SIG-M5 (cell line): ENCODE measurements around the gene DOP1B.
A peak's percentile ranks its signal among the peaks of the same experiment; 100 is the strongest.
"Not testable (repeated sequence)": the region's sequence is repeated elsewhere in the genome, so short reads cannot be mapped to it uniquely, and the experiment has no call there.

Experiments
- DNase-seq: peaks from one replicate; lab custom pipeline; 2025; lab: John Stamatoyannopoulos, UW

Gene DOP1B

DNA sequence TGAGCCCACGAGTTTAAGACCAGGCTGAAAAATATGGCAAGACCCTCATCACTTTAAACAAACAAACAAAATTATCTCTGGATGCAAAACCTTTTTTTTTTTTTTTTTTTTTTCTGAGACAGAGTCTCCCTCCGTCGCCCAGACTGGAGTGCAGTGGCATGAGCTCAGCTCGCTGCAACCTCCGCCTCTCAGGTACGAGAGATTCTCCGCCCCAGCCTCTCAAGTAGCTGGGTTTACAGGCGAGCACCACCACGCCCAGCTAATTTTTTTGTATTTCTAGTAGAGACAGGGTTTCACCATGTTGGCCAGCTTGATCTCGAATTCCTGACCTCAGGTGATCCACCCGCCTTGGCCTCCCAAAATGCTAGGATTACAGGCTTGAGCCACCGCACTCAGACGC is 16.8 kb upstream of the DOP1B start:
- DNase-seq = not testable (repeated sequence)

DNA sequence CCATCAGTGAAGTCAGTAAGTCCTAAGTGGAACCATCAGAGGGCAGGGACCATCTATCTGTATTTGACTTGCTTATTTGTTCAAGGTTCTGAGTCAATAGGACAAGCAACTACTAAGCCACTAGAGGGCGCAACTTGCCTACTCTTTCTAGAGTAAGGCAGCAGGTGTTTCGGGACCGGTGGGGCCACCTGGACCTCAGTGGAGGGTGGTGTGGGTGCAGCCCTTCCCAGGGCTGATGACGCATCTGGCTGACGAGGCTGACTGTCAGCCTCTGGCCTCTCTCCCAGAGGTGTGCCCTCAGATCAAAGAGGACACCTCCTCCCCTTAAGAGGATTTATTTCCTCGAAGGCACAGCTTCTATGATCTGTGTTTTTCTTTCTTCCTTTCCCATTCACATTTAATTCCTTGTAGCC is 15.1 kb upstream of the DOP1B start:
- peak; percentile 81 for DNase-seq

DNA sequence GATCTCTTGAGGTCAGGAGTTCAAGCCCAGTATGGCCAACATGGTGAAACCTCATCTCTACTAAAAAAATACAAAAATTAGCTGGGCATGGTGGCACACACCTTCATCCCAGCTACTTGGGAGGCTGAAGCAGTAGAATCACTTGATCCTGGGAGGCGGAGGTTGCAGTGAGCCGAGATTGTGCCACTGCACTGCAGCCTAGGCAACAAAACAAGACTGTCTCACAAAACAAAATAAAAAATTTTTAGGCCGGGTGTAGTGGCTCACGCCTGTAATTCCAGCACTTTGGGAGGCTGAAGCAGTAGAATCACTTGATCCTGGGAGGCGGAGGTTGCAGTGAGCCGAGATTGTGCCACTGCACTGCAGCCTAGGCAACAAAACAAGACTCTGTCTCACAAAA is 12.4 kb upstream of the DOP1B start:
- not testable (repeated sequence) for DNase-seq

DNA sequence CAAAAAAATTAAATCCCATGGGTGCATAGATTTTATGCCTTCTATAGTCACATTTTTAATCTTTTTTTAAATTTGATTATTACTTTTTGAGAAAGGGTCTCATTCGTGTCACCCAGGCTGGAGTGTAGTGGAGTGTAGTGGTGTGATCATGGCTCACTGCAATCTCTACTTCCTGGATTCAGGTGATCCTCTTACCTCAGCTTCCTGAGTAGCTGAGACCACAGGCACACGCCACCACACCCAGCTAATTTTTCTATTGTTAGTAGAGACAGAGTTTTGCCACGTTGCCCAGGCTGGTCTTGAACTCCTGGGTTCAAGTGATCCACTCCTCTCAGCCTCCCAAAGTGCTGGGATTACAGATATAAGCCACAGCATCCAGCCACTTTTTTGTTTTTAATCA is 11.4 kb upstream of the DOP1B start:
- no peak for DNase-seq

DNA sequence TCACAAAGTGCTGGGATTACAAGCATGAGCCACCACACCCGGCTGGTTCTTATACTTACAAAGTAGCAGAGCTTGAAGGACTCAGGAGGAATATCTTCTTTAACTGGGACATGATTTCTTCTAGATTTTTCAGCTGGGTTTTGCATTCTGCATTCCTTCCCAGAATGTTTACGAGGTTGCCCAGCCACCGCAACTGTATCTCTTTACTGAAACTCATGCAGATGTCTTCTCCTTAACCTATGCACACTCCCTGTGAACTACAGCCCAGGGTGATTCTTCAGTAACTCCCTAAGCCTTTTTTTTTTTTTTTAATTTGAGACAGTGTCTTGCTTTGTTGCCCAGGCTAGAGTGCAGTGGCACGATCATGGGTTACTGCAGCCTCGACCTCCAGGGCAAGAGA is 8.7 kb upstream of the DOP1B start:
- no peak for DNase-seq

DNA sequence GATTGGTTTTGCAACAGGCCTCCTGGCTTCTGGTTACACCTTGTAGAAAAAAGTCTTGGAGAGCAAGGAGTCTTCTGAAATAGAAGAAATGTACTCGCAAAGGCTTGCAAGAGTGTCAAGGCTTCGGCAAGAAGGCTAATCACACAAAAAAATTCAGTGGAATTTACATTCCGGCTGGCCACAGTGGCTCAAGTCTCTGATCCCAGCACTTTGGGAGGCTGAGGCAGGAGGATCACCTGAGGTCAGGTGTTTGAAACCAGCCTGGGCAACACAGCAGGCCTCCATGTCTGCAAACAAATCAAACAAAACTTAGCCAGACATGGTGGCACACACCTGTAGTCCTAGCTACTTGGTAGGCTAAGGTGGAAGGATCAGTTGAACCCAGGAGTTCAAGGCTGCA is 7.7 kb upstream of the DOP1B start:
- DNase-seq = no peak

DNA sequence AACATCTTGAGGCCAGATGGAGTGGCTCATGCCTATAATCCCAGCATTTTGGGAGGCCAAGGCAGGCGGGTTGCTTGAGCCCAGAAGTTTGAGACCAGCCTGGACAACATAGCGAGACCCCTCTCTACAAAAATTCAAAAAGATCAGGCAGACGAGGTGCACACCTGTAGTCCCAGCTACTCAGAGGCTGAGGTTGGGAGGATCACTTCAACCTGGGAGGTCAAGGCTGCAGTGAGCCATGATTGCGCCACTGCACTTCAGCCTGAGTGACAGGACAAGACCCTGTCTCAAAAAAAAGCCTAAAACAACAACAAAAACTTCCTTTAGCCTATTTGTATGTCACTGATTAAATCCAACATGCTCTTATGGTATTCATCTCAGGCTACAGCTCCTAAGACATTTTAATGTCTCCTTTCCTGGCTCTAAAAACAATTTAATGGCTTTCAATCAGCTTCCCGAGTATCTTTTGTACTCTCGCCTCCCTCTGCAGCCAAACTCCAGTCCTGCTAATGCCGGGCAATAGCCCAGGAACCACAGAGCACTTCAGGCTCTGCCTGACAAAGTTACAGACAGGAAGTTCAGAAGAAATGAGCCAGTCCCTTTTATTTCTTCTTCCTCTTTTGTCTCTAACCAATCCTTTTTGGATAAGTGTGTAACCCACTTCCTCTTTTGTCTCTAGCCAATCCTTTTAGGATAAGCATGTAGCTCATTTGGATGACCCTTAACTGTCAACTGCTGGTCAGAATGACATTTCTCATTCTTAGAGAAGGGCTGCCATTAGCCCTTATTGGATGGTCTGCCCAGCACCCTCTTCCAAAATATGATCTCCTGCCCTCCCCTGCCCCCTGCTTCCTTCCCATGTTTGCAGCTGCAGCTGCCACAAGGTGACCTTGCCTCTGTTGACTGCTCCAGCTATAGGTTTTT is 6.6 kb upstream of the DOP1B start:
- DNase-seq = peak; percentile 94

DNA sequence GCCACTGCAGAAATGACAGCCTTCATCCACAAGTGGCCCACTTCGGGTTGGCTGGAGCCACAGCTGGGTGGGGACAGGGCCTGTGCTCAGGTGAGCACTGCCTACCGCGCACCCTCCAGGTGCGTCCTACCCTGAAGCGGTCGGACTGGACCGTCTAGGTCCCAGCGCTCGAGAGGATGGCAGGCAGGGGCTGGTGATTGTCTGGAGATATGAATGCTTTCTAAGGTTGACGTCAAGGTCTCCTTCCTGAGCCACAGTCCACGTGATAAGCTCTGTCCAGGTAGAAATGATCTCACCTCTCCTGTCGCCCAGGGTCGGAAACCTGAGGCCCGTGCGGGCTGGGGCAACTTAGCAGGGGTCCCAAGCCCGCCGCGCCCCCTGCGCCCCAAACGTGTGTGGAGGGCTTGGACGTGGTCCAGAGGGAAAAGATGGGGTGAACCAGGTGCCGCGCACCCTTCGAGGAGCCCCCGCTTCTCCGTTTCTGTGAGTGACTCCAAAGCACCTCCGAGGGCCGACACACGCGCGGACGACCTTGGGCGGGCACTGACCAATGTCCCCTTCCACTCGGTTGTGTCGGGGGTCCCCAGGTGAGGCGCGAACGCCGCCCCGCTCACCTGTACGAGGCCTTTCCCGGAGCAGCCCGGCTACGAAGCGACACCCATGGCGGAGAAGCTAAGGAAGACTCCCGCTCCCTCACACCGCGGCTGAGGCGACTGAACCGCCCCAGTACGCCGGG is 853 bp upstream of the DOP1B start:
- no peak for DNase-seq

DNA sequence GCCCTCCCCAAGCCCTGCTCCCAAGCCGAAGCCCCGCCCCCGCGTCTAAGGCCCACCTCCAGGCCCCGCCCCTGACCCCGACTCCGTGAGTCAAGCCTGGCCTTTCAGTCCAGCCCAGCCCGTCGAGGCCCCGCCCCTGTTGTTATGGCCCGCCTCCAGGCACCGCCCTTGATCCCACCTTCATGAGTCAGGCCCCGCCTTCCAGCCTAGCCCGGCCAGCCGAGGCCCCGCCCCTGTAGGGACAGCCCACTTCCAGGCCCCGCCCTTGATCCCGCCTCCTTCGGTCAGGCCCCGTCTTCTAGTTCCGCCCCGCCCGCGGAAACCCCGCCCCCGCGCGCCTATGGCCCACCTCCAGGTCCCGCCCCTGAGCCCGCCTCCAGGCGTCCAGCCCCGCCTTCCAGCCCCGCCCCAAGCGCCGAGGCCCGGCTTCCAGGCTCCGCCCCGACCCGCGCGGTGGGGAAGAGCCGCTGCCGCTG is 247 bp upstream of the DOP1B start:
- DNase-seq = peak; percentile 75

DNA sequence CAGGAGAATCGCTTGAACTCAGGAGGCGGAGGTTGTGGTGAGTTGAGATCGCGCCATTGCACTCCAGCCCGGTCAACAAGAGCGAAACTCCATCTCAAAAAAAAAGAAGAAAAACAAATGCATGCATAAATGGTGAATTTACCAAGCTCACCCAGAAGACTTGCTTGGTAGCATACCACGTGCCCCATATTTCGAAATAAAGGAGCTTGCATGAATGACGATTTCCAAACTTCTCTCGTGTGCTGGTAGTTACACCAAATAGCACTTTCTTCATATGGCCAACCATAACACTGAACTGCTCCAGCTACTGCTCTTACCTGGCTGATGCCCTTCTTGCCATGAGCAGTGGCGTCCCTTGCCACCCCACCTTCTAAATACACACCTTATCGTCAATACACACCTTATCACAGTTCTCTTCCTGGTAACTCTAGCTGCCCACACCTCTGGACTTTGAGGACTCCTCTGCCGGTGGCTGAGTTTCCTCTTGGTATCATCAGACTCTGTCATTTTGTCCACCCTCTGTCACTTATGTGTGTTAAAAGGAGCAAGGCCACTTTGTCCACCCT is 2.8 kb downstream of the DOP1B start:
- peak; percentile 57 for DNase-seq

DNA sequence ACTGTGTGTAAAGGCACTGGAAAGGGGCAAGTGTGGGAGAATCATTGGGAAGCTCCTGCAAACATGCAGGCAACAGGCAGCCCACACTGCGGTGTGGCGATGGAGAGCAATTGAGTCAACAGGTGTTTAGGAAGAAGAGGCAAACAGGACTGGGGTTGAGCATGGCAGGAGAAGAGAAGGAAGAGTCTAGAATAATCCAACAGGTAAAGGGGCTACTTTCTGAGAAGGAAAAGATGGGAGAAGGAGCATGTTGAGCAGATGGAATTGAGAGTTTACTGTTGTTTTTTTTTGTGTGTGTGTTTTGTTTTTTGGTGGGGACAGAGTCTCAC is 4.2 kb downstream of the DOP1B start:
- no peak for DNase-seq

DNA sequence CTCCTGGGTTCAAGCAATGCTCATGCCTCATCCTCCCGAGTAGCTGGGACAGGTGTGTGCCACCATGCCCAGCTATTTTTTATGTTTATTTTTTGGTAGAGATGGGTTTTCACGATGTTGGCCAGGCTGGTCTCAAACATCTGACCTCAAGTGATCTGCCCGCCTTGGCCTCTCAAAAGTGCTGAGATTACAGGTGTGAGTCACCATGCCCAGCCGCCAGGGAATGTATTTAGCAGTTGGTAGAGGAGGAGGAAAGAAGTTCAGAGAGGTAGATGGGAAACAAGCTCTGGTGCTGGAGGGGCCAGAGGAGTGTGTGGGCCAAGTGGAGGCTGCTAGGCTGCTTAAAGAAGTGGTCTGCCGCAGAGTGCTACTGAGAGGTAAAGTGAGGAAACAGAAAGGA is 6.0 kb downstream of the DOP1B start:
- DNase-seq = no peak

DNA sequence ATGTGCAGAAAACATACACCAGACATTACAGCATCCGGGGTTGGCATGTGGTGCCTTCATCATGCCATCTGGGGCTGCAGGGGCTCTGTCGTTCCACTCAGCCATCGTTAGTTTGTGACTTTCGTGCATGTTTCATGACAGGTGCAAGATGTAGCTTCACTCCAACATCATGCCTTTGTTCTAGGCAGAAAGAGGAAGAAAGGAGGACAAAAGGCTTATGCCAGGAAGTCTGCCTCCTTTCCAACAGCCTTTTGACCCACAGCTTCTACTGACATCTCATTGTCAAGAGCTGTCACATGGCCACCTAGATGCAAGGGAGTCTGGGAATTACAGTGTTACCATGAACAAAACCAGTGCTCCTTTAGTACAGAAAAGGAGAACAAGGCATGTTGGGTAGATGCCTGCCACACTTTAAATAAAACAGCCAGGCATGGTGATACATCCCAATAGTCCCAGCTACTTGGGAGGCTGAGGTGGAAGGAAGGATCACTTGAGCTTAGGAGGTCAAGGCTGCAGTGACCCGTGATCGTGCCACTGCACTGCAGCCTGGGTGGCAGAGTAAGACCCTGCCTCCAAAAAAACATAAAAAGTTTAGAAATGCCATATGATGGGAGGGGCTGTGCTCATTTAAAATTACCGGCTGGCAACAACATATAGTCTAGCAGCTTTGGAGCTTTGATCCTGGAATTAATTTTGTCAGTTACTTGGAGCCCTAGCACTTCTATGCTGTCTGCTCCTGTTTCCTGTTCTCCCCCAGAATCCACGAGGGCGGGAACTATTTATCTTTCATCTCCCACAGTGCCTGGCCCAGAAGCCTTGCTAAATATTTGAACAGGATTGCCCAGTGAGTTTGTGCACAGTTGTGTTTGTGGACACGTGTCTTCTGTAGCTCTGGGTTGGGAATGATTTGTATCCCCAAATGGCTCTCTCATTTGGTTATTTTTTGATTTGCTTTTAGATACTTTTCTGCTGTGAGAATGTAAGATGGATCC is 7.4 kb downstream of the DOP1B start:
- no peak for DNase-seq

DNA sequence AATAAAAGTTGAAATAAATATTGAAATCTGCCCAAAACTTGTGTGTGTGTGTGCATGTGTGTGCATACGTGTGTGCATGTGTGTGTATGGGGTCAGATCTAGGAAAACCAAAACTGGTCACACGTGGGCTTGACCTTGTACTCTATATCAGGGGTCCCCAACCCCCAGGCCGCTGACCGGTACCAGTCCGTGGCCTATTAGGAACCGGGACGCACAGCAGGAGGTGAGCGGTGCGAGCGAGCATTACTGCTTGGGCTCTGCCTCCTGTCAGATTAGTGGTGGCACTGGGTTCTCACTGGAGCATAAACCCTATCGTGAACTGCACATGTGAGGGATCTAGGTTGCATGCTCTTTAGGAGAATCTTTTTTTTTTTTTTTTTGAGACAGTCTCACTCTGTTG is 8.7 kb downstream of the DOP1B start:
- no peak for DNase-seq

DNA sequence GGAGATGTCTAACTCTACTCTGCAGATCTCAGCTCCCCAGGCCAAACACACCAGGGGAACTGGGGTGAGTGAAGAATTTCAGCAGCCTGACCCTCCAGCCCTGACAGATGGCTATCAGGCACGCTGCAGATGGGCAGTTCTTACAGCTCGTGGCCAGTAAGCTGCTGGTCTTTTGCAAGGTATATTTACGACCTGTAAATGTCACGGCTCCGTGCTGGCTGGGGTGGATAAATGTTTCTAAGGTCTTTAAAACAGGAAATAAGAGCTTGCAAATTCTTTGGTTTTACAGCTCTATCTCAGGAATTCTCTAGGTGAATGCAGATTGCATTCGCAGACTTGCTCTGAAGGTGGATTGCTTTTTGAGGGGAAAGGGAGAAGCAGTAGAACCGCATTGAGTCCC is 10.1 kb downstream of the DOP1B start:
- DNase-seq = no peak

DNA sequence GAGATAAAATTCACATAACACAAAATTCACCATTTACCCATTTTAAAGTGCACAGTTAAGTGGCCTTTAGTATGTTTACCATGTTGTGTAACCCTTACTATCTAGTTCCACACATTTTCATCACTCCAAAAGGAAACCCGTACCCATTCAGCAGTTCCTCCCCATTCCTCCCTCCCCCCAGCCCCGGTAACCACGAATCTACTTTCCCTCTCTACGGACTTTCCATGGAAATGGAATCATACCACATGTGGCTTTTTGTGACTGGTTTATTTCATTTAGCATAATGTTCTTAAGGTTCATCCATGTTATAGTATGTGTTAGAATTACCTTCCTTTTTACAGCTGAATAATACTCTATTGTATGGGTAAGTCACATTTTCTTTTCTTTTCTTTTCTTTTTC is 10.9 kb downstream of the DOP1B start:
- DNase-seq = no peak

DNA sequence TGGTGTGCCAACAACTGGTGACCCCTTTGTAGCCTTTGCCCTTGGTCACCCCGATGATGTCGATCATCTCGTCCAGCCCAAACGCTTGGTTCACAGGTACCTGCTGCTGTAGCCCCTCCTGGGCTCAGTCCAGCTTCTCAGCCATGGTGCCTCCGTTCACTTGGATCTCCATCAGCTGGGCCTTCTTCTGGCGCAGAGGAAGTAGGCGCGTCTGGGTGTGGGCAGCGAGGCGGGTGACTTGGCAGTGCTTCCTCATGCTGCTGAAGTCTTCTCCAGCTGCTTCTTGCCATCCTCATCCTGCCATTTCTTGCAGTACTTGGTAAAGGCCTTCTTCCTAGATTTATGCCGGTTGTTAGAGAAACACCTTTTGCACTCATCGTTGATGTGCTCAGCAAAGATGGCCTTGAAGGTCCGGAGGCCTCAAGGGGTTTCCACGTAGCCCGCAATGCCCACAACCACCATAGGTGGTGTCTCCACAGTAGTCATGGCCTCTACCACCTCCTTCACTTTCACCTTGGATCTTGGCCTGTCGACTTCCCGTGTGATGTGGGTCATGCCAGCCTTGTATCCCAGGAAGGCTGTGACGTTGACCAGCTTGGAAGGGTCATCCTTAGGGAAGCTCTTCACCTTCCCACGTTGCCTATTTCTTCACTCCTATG is 13.0 kb downstream of the DOP1B start:
- DNase-seq = no peak

DNA sequence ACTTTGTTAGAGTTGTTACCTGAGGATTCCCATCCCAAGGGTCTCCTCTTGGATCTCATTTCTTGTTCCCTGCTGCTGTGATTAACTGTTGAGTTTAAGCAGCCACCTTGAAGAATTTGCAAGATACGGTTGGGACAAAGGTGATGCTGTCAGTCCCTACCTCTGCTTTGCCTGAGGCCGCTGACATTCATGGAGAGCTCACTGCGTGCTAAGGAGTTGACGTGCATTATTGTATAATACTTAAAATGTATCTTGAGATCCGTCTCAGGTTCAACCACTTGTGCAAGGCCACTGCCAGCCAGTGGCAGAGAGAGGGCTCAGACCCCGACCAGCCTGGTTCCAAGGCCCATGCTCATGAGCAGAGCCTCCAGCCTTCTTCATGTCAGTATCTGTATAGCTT is 14.2 kb downstream of the DOP1B start:
- DNase-seq = no peak

DNA sequence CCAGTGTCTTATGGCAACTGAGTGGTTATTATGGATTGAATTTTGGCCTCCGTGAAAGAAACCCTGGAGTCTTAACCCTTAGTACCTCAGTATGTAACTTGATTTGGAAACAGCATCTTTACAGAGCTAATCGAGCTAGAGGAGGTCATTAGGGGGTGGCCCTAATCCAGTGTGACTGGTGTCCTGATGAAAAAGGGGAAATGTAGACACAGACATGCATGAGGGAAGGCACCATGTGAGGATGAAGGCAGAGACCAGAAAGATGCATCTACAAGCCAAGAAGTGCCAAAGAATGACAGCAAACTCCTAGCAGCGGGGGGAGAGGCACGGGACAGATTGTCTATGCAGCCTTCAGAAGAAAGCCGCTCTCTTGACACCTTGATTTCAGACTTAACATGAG is 14.7 kb downstream of the DOP1B start:
- no peak for DNase-seq

DNA sequence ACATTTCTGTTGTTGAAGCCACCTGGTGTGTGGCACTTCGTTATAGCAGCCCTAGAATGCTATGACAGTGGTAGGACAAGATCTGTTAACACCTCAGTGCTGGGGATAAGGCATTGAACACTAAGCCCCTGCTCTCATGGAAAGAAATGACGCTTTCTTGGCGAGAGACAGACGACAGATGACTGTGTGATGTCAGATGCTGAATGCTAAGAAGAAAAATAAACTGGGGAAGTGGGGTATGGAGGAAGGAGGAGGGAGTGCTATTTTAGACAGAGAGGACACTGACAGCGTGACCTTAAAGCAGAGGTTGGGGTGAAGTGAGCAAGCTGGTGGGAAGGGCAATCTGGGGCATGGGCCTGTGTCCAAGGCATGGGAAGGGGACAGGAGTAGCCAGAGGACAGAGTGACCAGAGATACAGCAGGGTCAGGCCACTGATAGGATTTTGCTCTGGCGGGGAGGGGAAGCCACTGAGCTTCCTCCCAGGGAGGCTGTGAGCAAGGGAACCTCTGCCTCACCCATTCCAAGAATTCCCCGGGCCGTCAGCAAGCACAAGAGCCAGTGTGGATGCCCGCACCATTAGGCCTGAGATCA is 15.2 kb downstream of the DOP1B start:
- DNase-seq = no peak

DNA sequence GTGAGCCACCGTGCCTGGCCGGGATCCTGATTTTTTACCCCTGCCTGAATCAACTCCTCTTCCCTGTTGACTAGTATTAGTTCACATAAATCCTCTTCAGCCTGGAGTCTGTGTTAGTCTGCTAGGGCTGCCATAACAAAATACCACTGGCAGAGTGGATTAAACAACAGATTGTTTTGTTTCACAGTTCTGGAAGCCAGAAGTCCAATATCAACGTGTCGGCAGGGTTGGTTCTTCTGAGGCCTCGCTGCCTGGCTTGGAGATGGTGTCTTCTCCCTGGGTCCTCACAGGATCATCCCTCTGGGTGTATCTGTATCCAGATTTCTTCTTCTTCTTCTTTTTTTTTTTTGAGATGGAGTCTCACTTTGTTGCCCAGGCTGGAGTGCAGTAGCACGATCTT is 18.2 kb downstream of the DOP1B start:
- DNase-seq = no peak
